Keratinocyte (primary cell): ENCODE measurements around the gene CCDC92.

Source experiments
- CTCF ChIP-seq, 3 experiments: IDR thresholded peaks in 1 of 3; conservative IDR thresholded peaks in 1 of 3; optimal IDR thresholded peaks in 1 of 3; 2 replicates in 2 of 3; 3 replicates in 1 of 3; pipeline versions ENCODE3 to v1.5.1; 2011; ENCODE audit warnings: low read length in 3 of 3, mild to moderate bottlenecking in 3 of 3, moderate library complexity in 2 of 3, control low read depth in 1 of 3, inconsistent platforms in 1 of 3; ENCODE audit not compliant: insufficient read depth in 2 of 3; ENCODE audit errors: extremely low read depth in 1 of 3
- EZH2 ChIP-seq: IDR thresholded peaks from one replicate; pipeline ENCODE4 v1.6.1; 2012; ENCODE audit warnings: inconsistent platforms, mild to moderate bottlenecking, low read length, moderate library complexity

- no peak for TF ChIP-seq CTCF (optimal IDR thresholded peaks at IDR 0.05 in 1 of 3, IDR thresholded peaks at IDR 0.05 in 1 of 3, conservative IDR thresholded peaks at IDR 0.05 in 1 of 3; ENCODE audit: extremely low read depth in 1 of 3, insufficient read depth in 2 of 3, low read length in 3 of 3)
- TF ChIP-seq EZH2 = no peak
These were observed 26.3 kb upstream of the CCDC92 start for GRCh38 chr12:123998991-123999359.
